HG03025 (cell line): ENCODE data around the gene ISYNA1.

Experiments used
- ATAC-seq: cut with Tn5 transposase; IDR thresholded peaks from one replicate; pipeline ENCODE4 v1.9.1; 2021; ENCODE audit warnings: mild to moderate bottlenecking, moderate library complexity; ENCODE audit not compliant: unreplicated experiment, low FRiP score

ISYNA1 gene

GRCh38 chr19:18397242-18398202 is 40.4 kb downstream of the ISYNA1 start, which contains the start of gene LRRC25:
Gene LRRC25 (minus strand): TSS chr19:18397622. CDS start chr19:18396963, 659 bp downstream.
- ATAC-seq, result no peak

DNA sequence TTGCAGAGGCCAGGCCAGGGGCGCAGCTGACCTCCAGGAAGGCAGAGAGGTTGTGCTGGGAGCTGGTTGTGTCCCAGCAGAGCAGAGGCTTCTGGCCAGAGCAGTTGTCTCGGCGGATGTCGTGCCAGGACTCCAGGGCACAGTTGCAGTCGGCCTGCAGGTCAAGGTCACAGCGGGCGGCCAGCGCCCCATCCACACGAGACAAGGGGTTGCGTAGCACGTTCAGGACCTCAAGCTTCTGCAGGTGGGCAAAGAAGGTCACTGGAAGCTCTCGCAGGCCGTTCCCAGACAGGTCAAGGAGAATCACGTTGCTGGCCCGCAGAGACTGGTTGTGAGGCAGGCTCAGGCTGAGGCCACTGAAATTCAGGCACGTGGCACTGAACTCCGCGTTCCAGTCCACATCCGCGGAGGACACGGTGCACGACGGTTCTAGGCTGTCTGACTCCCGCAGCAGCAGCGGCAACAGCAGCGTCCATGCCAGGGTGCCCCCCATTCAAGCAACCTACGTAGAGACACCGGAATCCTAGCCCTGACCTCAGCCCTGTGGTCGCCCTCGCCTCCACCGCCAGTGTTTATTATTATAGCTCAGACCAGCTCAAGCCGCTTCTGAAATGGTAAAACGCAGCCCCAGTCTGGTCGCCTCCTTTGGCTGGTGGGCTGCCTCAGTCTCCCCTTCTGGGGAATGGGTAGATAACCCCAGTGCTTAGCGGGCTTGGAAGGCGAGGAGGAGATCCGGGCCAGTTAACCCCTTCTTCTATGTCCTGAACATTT is 41.3 kb downstream of the ISYNA1 start:
- no peak for ATAC-seq

DNA sequence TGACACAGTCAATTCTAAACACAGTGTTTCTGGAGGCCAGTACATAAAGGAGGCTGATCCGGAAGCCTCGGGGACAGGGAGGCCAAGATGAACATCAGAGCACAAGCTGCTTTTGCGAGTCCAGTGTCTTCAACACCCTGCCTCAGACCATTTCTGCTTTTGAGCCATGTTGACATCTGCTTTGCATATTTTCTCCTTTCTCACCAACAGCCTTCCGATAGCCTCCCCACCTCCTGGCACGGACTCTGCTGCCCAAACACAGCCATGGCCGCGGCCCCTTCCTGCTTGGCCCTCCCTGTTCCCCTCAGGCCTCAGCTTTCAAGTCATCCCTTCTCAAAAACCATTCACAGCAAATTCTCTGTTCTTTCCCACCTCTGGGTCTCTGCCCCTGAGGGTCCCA is 44.1 kb downstream of the ISYNA1 start:
- ATAC-seq, result no peak

DNA sequence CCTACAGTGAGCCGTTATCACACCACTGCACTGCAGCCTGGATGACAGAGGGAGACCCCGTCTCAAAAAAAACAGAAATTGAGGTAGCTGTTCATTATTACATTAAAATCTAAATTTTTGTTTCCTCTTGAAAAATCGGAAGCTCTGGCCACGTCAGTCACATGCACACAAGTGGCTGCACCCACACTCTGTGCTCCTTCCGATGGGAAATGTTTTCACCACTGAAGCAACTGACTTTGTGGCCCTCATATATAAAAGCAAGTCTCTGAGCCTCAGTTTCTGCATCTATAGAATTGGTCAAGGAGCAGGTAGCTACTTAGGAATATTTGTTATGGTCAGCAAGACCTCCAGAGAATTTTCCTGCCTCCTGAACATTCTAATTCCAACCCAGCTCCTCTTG is 45.0 kb downstream of the ISYNA1 start:
- no peak for ATAC-seq

- no peak for ATAC-seq
Observed at GRCh38 chr19:18392417-18392816, 45.5 kb downstream of the ISYNA1 start.

DNA sequence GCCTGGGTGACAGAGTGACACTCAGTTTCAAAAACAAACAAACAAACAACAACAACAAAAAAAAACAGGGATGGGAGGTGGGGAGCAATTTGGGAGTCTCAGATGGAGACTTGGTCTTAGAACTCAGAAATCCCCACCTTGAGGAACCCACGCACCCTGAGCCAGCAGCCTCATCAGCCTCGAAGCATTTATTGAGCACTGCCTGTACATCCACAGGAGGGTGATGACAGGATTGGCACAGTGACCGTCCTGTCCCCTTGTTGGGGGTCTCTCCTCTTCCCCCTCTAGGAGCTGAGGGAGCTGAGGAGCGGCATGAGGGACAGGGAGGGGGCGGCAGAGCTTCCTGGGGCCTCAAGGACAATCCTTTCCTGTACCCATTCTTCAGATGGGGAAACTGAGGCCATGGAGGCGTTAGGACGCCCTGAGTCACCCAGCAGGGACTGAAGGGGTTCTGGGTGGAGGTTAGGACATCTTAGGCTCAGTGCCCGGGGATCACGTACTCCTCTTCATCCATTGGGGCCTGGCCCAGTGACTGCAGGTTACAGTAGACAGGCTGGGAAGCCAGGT is 46.3 kb downstream of the ISYNA1 start:
- ATAC-seq, result no peak

DNA sequence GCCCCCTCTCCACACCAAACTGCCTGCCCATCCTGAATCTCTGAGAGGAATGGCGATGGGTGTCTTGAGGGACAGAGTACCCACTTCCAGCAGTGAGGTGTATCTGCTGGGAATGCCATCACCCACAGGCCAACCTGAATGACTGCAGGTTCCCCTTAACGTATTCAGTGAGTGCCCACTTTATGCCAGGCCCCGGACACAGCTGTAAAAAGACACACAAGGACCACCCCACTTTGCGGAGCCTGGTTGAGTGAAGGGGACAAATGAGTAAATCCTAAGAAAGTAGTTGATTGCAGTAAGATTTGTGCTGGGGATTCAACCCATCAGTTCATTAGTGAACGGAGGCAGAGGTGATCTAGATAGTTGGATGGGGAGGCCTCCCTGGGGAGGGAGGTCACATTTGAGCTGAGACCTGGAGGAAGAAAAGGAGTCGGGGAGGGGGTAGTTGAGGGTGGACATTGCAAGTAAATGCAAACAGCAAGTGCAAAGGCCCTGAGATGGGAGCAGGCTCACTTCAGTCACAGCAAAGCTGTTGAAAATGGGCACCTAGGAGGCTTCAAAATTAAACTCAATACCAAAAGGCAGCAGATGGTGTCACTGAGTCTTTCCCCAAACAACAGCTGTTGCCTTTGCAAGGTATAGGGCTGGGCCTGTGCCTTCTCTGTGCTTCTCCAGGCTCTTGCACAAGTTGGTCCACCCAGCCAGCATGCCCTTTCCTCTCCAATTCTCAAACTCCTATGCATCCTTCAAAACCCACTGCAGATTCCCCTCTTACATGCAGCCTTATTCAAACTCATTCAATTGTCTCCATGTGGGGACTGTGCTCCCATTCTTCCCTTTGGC is 47.6 kb downstream of the ISYNA1 start:
- ATAC-seq, result no peak

DNA sequence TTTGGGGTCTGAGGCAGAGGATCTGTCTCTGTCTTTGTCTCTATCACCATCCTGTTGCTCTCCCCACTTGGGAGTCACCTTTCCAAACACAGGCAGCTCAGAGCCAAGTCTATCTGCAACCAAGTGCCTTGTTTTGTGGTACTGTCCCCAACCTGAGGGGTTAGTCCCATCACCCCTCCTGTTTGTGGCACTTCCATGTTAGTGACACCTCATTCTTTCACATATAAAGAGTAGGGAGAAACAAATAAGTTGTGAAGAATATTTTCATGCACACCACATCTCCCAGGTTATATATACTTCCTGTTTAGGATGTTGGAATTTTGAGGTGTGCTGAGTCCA is 48.2 kb downstream of the ISYNA1 start:
- ATAC-seq, result no peak

GRCh38 chr19:18388960-18389725 is 48.8 kb downstream of the ISYNA1 start:
- no peak for ATAC-seq

GRCh38 chr19:18388100-18388959 is 49.6 kb downstream of the ISYNA1 start:
- no peak for ATAC-seq

DNA sequence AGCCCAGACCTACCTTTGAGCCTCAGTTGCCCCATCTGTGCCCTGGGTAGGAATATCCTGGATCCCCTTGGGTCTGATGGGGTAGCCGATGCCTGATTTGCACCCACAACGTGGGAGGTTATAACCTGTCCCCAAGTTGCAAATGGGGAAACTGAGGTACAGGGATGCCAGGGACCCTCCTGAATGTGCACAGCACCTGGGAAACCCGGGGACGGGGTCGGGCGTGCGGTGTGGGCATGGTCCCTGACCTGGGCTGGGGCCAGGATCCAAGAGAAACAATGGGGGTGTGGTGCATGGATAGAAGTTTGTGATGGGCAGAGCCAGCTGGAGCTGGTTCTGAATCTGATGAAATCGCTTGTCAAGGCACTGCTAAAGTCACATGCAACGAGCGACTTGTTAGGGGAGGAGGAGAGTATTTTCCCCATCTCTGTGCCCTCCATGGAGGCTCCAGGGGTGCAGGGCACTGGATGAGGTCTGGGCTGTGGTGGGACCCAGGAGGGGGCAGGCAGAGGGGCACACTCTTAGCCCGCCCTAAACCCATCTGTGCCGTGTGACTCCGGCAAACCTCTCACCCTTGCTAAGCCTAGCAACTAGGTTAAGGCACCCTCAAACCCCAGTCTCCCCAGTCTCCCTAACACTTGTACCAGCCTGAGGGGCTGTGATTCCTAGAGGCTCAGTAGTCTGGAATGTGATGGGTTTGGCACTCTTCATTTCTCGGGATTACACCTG is 51.2 kb downstream of the ISYNA1 start:
- no peak for ATAC-seq

GRCh38 chr19:18385675-18386542 is 52.0 kb downstream of the ISYNA1 start, which contains the start of gene GDF15:
Gene GDF15 (plus strand): TSS chr19:18386158. CDS start chr19:18386190, 32 bp downstream.
- ATAC-seq, result no peak

DNA sequence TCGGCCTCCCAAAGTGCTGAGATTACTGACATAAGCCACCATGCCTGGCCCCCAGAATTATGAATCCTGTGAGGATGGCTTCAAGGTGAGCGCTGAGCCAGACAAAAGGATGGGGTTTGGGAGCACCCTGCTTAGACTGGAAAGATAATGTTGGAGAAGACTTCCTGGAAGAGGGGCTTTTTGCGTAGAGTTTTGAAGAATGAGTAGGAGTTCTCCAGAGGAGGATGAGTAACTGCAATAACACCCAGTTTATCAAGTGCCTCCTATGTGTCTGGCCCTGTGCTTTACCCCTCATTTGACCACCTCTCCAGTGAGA is 52.6 kb downstream of the ISYNA1 start:
- ATAC-seq, result no peak

GRCh38 chr19:18384775-18385174 is 53.2 kb downstream of the ISYNA1 start:
- no peak for ATAC-seq
